Retinal pigment epithelial cell (primary cell): ENCODE measurements around the gene STIP1.

Source experiments
- DNase-seq: peaks from one replicate; pipeline ENCODE4 v3.0.0-alpha.2; 2010; ENCODE audit warnings: low read depth
- H3K4me3 ChIP-seq: 2 replicates; pipeline ENCODE4 v1.5.1; 2011; ENCODE audit warnings: mild to moderate bottlenecking, low read length, control low read depth, moderate library complexity
- CTCF ChIP-seq: conservative IDR thresholded peaks from 2 replicates; pipeline ENCODE4 v1.5.1; 2011; ENCODE audit warnings: low read depth, low read length, control low read depth, inconsistent platforms

The STIP1 gene

GRCh38 chr11:64234647-64235379, 48.8 kb downstream of the STIP1 start:
- H3K4me3 ChIP-seq: peak overlapping the region; percentile 63
- no peak for DNase-seq
- TF ChIP-seq CTCF: no peak

GRCh38 chr11:64235437-64236161, 49.6 kb downstream of the STIP1 start:
- DNase-seq: no peak
- no peak for TF ChIP-seq CTCF
- peak overlapping the region; percentile 63 for H3K4me3 ChIP-seq

GRCh38 chr11:64237484-64237951, 51.5 kb downstream of the STIP1 start:
- no peak for DNase-seq
- no peak for TF ChIP-seq CTCF
- no peak overlapping the region for H3K4me3 ChIP-seq

- no peak for DNase-seq
- no peak for TF ChIP-seq CTCF
- H3K4me3 ChIP-seq: no peak overlapping the region
Measured at GRCh38 chr11:64238076-64238475, 52.1 kb downstream of the STIP1 start.

GRCh38 chr11:64238999-64239398, 53.0 kb downstream of the STIP1 start:
- DNase-seq: no peak
- no peak overlapping the region for H3K4me3 ChIP-seq
- no peak for TF ChIP-seq CTCF

GRCh38 chr11:64239662-64240434, 53.9 kb downstream of the STIP1 start:
- DNase-seq: no peak
- no peak for TF ChIP-seq CTCF
- peak overlapping the region; percentile 65 for H3K4me3 ChIP-seq
